Aorta (tissue), 5 donors: ENCODE measurements around the gene ITSN1. TPM values are rescaled to one million over a fixed set of nuclear protein-coding genes. Genes with fewer than 3 reads are reported as not detected.

Experiments
- ATAC-seq: fragments of 200-7000 bp; cut with Tn5 transposase; one replicate; pipeline ENCODE4 v1.9.1; 2022; ENCODE audit warnings: moderate library complexity; ENCODE audit not compliant: low FRiP score
- DNase-seq, 2 donors: peaks; one replicate each; pipeline ENCODE4 v3.0.0-alpha.2; 2020
- H3K27ac ChIP-seq, 2 donors: one replicate each; pipeline ENCODE4 v1.5.1; 2013; ENCODE audit warnings: low read length in 2 of 2, mild to moderate bottlenecking in 2 of 2, moderate library complexity in 2 of 2, control low read depth in 1 of 2, inconsistent platforms in 1 of 2, low read depth in 1 of 2
- H3K27me3 ChIP-seq, 2 donors: one replicate each; pipeline ENCODE4 v1.6.1; 2013; ENCODE audit warnings: control low read depth in 1 of 2, low read length in 1 of 2, mild to moderate bottlenecking in 1 of 2, moderate library complexity in 1 of 2; ENCODE audit not compliant: insufficient read depth in 2 of 2, control insufficient read depth in 1 of 2
- H3K36me3 ChIP-seq, 2 donors: one replicate each; pipeline ENCODE4 v1.6.1; 2013; ENCODE audit warnings: control low read depth in 1 of 2, low read length in 1 of 2, mild to moderate bottlenecking in 1 of 2; ENCODE audit not compliant: insufficient read depth in 2 of 2, control insufficient read depth in 1 of 2
- H3K4me1 ChIP-seq, 2 donors: one replicate each; pipeline ENCODE4 v1.6.1; 2013; ENCODE audit warnings: low read length in 2 of 2, control low read depth in 1 of 2, mild to moderate bottlenecking in 1 of 2, moderate library complexity in 1 of 2; ENCODE audit not compliant: insufficient read depth in 2 of 2, control insufficient read depth in 1 of 2
- H3K4me3 ChIP-seq, 2 donors: one replicate each; pipeline ENCODE4 v1.5.1; 2013; ENCODE audit warnings: low read length in 2 of 2, control low read depth in 1 of 2, mild to moderate bottlenecking in 1 of 2
- H3K9me3 ChIP-seq: one replicate; pipeline ENCODE4 v1.6.1; 2013; ENCODE audit warnings: mild to moderate bottlenecking, low read length; ENCODE audit not compliant: control insufficient read depth
- WGBS, 2 donors: extraction: QIAGEN DNeasy Blood & Tissue Kit; methylation state at CpG; one replicate each; pipeline ENCODE4 v1.1.7; 2013; 5-methylcytosine and 5-hydroxymethylcytosine counted together
- intact Hi-C, 2 donors: fragments of 100-400 bp; cut with DNase I; formaldehyde crosslinking; loops; one replicate each; pipeline versions ENCODE4 v1.14.2 to v1.15.0; 2022
- polyA plus RNA-seq, 2 donors: library from polyadenylated mRNA; stranded (reverse); fragments of 200-250 nt; gene quantifications; one replicate each; pipeline ENCODE4 v1.2.3, GENCODE V29; 2013
- total RNA-seq, 2 donors: library from RNA; stranded (reverse); fragmentation: NEBNext Ultra II Directional; extraction: Animal tissue kit (Norgen Biotek cat#: 25700); gene quantifications; one replicate each; pipeline ENCODE4 v1.2.1, GENCODE V29; 2021
- donor health status: healthy with polysubstance abuse.
- donor health status: Bipolar disorder and iron deficiency.
- donor health status: DM: no; HTN: no; CAD: no.
- donor health status: DM: no; HTN: no; CAD: no.
- donor health status: DM: yes; HTN: yes; CAD: no.

ITSN1 gene
- total and polyA plus RNA-seq, 4 donors, result 20.8 to 103 (median 37.1) TPM

DNA sequence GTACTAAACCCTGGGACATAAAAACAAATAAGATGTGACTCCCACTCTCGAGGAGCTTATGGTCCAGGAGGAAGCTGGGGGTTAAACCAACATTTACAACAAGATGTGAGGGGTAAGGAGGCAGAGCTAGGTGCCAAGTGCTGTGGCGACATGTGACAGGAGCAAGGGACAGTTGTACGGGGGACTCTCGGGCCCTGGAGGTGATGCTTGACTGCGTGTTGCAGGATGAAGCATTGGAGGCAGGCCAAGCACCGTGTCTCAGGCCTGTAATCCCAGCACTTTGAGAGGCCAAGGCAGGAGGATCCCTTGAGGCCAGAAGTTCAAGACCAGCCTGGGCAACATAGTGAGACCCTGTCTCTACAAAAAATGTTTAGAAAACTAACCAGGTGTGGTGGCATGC is 236.5 kb downstream of the ITSN1 start:
- intact Hi-C loops, result no loop called here
- peak; percentile 40 to 44 for DNase-seq

DNA sequence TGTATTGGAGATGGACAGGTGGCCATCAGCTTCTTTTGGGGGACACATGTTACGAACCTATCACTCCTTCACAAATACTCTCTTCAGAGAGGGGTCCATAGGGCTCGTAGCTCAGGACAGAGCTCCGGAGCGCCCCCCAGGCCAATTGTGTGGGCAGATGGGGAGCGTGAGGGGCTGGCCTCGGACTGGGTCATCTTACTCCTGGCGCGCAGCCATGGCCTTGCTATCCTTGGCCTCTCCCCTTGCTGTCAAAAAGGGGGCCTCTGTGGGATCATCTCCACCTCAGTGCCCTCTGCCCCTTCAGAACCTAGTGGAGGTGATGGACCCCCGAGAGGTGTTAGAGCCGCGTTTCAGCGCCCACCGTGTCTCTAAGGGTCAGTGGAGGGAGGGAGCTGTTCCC is 238.3 kb downstream of the ITSN1 start:
- no peaks in the 10 kb centered on the region for H3K4me1 ChIP-seq
- H3K36me3 ChIP-seq, result no peaks in the 10 kb centered on the region
- intact Hi-C loops, result loop anchor here in 1 of 2 donors (5.0 kb wide), 1 partner anchor 53 kb away; no protein-coding TSS in a partner anchor
- H3K4me3 ChIP-seq, result no peak overlapping the region
- WGBS, 2 donors, result 96 to 97% methylated on average over 13 of the region's 13 CpGs
- DNase-seq (peak in 1 of 2 donors; percentile 63), ATAC-seq (no peak)
- no peaks in the 10 kb centered on the region for H3K9me3 ChIP-seq
- no peaks in the 10 kb centered on the region for H3K27me3 ChIP-seq
- no peak overlapping the region for H3K27ac ChIP-seq

More for the DNA sequence above, 236.5 kb downstream of the ITSN1 start:
- Histone ChIP-seq H3K4me3 (no peak overlapping the region), H3K9me3 (no peaks in the 10 kb centered on the region), H3K4me1 (no peaks in the 10 kb centered on the region), H3K27me3 (no peaks in the 10 kb centered on the region), H3K36me3 (no peaks in the 10 kb centered on the region), H3K27ac (no peak overlapping the region)
- WGBS, 2 donors, result 94 to 97% methylated on average over 6 of the region's 6 CpGs
- no peak for ATAC-seq

DNA sequence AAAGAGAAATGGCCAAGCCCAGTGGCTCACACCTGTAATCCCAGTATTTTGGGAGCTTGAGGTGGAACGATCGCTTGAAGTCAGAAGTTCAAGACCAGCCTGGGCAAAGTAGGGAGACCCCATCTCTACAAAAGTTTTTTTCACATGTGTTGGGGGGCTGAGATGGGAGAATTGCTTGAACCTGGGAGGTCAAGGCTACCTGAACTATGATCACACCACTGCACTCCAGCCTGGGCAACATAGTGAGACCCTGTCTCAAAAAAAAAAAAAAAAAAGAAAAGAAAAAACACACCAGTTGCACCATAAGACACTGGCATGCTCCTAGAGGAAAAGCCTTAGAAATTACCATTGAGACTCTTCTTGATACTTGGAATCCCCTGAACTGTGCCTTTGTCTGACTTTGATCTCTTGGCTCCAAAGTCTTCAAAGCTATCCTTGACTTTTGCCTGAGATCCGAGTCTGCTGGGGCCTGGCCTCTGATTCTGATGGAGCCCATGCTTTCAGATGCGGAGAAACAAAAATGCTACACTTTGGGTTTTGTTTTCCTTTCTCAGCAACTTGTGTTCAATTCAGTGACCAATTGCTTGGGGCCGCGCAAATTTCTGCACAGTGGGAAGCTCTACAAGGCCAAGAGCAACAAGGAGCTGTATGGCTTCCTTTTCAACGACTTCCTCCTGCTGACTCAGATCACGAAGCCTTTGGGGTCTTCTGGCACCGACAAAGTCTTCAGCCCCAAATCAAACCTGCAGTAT is 239.6 kb downstream of the ITSN1 start:
- H3K27ac ChIP-seq, result no peak overlapping the region
- intact Hi-C loops, result loop anchor here in 1 of 2 donors (5.0 kb wide), 1 partner anchor 55 kb away; no protein-coding TSS in a partner anchor
- H3K27me3 ChIP-seq, result no peaks in the 10 kb centered on the region
- H3K9me3 ChIP-seq, result no peaks in the 10 kb centered on the region
- H3K36me3 ChIP-seq, result no peaks in the 10 kb centered on the region
- ATAC-seq (no peak), DNase-seq (peak in 1 of 2 donors; percentile 46)
- no peaks in the 10 kb centered on the region for H3K4me1 ChIP-seq
- no peak overlapping the region for H3K4me3 ChIP-seq
- WGBS, 2 donors, result 55 to 63% methylated on average over 9 of the region's 9 CpGs

DNA sequence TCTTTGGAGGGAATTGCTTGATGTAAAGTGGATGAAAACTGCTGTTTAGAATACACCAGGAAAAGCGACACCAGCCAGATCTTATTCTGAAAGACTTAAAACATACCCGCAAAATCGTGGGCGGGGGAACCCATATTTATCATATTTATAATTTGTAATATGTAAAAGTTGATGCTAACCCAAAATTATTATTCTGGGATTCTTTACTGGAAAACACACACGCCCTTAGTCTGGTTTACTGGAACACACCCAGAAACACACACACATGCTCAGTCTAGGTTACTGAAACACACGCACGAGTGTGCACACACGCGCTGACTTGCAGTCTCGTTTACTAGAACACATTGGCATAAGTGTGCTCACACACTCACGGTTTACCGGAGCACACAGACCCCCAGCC is 240.8 kb downstream of the ITSN1 start:
- ATAC-seq (no peak), DNase-seq (no peak)
- H3K4me3 ChIP-seq, result no peak overlapping the region
- H3K9me3 ChIP-seq, result no peaks in the 10 kb centered on the region
- H3K4me1 ChIP-seq, result no peaks in the 10 kb centered on the region
- no peaks in the 10 kb centered on the region for H3K27me3 ChIP-seq
- no peaks in the 10 kb centered on the region for H3K36me3 ChIP-seq
- WGBS, 2 donors, result 85 to 90% methylated on average over 12 of the region's 12 CpGs
- intact Hi-C loops, result loop anchor here in 1 of 2 donors (5.0 kb wide), 1 partner anchor 56 kb away; no protein-coding TSS in a partner anchor
- H3K27ac ChIP-seq, result no peak overlapping the region

DNA sequence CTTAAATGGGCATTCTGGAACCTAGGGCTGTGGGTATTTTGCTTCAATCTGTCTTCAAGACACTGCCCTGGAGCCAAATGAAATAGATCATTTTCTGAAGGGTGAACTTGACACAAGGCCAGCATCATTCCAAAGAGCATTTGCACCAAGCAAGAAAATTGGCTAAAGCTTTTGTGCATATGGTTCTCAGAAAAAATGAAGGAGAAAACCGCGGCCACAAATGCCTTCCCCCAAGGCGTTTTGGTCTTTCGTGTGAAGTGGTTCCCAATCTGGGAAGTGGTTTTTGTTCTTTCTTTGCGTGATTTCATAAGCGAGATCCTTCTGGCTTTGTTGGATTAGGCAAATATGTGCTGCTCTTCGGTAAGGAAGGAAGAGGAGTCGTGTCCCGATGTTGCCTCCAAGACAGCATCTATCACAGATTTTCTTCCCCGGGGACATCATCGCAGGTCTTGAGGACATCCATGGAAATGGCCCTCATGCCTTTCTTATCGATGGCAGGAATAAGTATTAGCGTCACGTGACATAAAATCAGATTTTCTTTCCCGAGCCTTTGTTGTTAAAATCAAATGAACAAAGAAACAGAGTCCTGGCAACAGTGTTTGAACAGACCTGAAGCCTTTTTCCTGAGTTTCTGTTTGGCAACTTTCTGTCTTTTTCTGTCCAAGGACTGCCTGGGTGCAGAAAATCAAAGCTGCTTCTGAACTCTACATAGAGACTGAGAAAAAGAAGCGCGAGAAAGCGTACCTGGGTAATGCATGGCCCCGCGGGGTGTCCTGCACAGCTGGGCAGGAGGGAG is 242.3 kb downstream of the ITSN1 start:
- intact Hi-C loops, result loop anchor here in 1 of 2 donors (5.0 kb wide), 1 partner anchor 57 kb away; no protein-coding TSS in a partner anchor
- Histone ChIP-seq H3K4me3 (no peak overlapping the region), H3K27ac (no peak overlapping the region), H3K4me1 (no peaks in the 10 kb centered on the region), H3K36me3 (no peaks in the 10 kb centered on the region), H3K27me3 (no peaks in the 10 kb centered on the region), H3K9me3 (no peaks in the 10 kb centered on the region)
- no peak for ATAC-seq
- DNase-seq, result peak in 1 of 2 donors; percentile 14
- WGBS, 2 donors, result 16 to 19% methylated on average over 20 of the region's 20 CpGs

DNA sequence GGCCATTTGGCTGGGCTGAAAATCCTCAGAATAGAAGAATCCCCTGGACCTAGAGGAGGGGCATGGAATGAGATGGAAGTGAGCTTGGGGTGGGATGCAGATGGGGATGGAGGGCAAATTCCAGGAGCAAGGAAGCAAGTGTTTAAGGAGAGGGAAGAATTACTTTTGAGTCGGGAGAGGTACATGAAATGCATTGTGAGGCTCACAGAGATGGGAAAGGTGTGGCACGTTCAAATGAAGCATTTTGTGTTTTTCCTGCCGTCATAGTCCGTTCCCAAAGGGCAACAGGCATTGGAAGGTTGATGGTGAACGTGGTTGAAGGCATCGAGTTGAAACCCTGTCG is 242.8 kb downstream of the ITSN1 start:
- intact Hi-C loops, result no loop called here
- no peak for DNase-seq
- no peak overlapping the region for H3K27ac ChIP-seq
- ATAC-seq, result no peak
- H3K4me3 ChIP-seq, result no peak overlapping the region
- no peaks in the 10 kb centered on the region for H3K27me3 ChIP-seq
- no peaks in the 10 kb centered on the region for H3K4me1 ChIP-seq
- 74 to 79% methylated on average over 7 of the region's 7 CpGs for WGBS, 2 donors
- no peaks in the 10 kb centered on the region for H3K36me3 ChIP-seq
- H3K9me3 ChIP-seq, result no peaks in the 10 kb centered on the region

DNA sequence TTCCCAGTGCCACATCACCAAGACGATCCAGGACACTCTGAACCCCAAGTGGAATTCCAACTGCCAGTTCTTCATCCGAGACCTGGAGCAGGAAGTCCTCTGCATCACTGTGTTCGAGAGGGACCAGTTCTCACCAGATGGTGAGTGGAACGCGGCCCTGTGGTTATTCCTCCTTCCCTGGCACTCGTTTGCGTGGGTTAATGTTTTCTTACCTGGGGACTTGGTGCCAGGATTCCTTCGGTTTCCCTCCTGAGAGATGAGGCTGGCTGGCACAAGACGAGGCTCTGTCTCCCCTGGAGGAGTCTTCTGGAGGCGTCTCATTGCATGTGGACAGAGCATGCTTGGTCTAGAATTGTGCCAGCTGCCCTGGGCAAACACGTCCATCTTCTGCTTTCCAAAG is 244.0 kb downstream of the ITSN1 start:
- H3K27me3 ChIP-seq, result no peaks in the 10 kb centered on the region
- H3K9me3 ChIP-seq, result no peaks in the 10 kb centered on the region
- WGBS, 2 donors, result 92% methylated on average over 11 of the region's 11 CpGs
- no peak overlapping the region for H3K27ac ChIP-seq
- intact Hi-C loops, result no loop called here
- ATAC-seq (no peak), DNase-seq (peak in 1 of 2 donors; percentile 64)
- no peaks in the 10 kb centered on the region for H3K4me1 ChIP-seq
- no peaks in the 10 kb centered on the region for H3K36me3 ChIP-seq
- no peak overlapping the region for H3K4me3 ChIP-seq

DNA sequence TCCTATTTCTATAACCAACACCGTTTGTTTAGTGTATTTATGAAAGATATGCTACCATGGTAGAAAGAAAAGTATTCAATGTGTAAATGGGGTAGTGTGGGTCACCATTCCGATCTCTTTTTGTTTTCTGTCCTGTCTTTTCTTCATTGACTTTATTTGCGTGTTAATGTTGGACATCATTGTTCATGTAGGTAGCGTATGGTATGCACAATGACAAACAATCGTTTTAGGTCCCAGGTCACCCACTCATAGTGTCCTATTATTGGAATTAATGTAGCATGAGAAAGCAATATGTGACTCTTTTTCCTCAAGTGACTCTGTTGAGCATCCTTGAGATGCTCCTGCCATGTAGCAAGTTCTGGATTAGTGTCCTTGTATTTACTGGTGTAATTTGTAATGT is 247.9 kb downstream of the ITSN1 start:
- no peaks in the 10 kb centered on the region for H3K36me3 ChIP-seq
- no peaks in the 10 kb centered on the region for H3K9me3 ChIP-seq
- H3K27me3 ChIP-seq, result no peaks in the 10 kb centered on the region
- H3K4me1 ChIP-seq, result no peaks in the 10 kb centered on the region
- intact Hi-C loops, result loop anchor here in 1 of 2 donors (5.0 to 10.0 kb wide), 2 partner anchors 63 to 135 kb away; no protein-coding TSS in a partner anchor
- H3K4me3 ChIP-seq, result no peak overlapping the region
- ATAC-seq (no peak), DNase-seq (no peak)
- 84 to 88% methylated on average over 5 of the region's 5 CpGs for WGBS, 2 donors
- H3K27ac ChIP-seq, result no peak overlapping the region
